HG03095 (cell line): ENCODE results near the gene CA5B.
"Not testable (repeated sequence)": the region's sequence is repeated elsewhere in the genome, so short reads cannot be mapped to it uniquely, and the experiment has no call there.

Source experiments
- ATAC-seq: cut with Tn5 transposase; IDR thresholded peaks from one replicate; pipeline ENCODE4 v1.9.1; 2021; ENCODE audit warnings: moderate library complexity; ENCODE audit not compliant: unreplicated experiment

Gene CA5B

GRCh38 chrX:15747626-15748173 lies 9.6 kb downstream of the CA5B start:
- ATAC-seq: no peak

GRCh38 chrX:15748841-15749240 lies 10.8 kb downstream of the CA5B start:
- no peak for ATAC-seq

- ATAC-seq: peak; percentile 87
Observed at GRCh38 chrX:15749642-15750610, 11.9 kb downstream of the CA5B start.

GRCh38 chrX:15750611-15751154 lies 12.6 kb downstream of the CA5B start:
- ATAC-seq: no peak

GRCh38 chrX:15751155-15751819 lies 13.2 kb downstream of the CA5B start:
- ATAC-seq: no peak

- ATAC-seq: no peak
Observed at GRCh38 chrX:15755091-15755490, 17.0 kb downstream of the CA5B start.

GRCh38 chrX:15758140-15758539 lies 20.1 kb downstream of the CA5B start:
- ATAC-seq: no peak

- not testable (repeated sequence) for ATAC-seq
Observed at GRCh38 chrX:15759886-15760285, 21.8 kb downstream of the CA5B start.

GRCh38 chrX:15761564-15762191 lies 23.6 kb downstream of the CA5B start:
- no peak for ATAC-seq

- no peak for ATAC-seq
Observed at GRCh38 chrX:15769300-15769954, 31.4 kb downstream of the CA5B start.

GRCh38 chrX:15781961-15782699 lies 44.1 kb downstream of the CA5B start:
- peak; percentile 87 for ATAC-seq

- no peak for ATAC-seq
Observed at GRCh38 chrX:15785176-15785750, 47.2 kb downstream of the CA5B start.

GRCh38 chrX:15786915-15787314 lies 48.8 kb downstream of the CA5B start:
- no peak for ATAC-seq

- ATAC-seq: peak; percentile 96
Observed at GRCh38 chrX:15789979-15790768, 52.1 kb downstream of the CA5B start, which contains the start of gene ZRSR2. TSS of gene ZRSR2 (plus strand) at chrX:15790484. CDS start at chrX:15790496, 12 bp downstream.

GRCh38 chrX:15790769-15791290 lies 52.8 kb downstream of the CA5B start:
- peak; percentile 10 for ATAC-seq

GRCh38 chrX:15797707-15798106 lies 59.6 kb downstream of the CA5B start:
- no peak for ATAC-seq

GRCh38 chrX:15804563-15804962 lies 66.5 kb downstream of the CA5B start:
- ATAC-seq: no peak

GRCh38 chrX:15808254-15808653 lies 70.2 kb downstream of the CA5B start:
- ATAC-seq: no peak
